Posterior cingulate gyrus (tissue), 11 donors: ENCODE measurements around the gene SEMA3F.

Experiments
- DNase-seq, 10 donors: peaks; one replicate each; pipeline versions ENCODE4 v3.0.0 to v3.0.0-alpha.2; 2020 to 2021; ENCODE audit warnings: mixed read lengths in 3 of 10
- intact Hi-C: fragments of 100-400 bp; cut with DNase I; formaldehyde crosslinking; loops from one replicate; pipeline ENCODE4 v1.15.1; 2023

Gene SEMA3F

DNA sequence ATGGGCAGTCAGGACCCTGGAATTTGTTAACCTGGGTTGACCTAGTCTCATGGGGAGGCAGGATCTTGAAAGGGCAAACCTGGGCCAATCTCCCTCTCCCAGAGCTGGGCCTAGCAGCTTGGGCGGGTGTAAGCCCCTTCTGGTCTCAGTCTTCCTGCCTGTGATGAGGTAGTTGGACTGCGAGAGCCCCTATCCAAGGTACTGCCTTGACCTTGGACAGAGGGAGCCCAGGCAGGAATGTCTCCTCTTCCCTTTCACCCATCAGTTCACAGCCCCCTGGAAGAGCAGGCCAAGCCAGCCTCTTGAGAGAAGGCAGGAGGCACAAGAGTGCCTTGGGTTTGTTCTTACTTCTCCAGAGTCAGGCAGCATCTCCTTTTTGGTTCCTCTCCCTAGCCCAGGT lies 24.7 kb upstream of the SEMA3F start:
- intact Hi-C loops = no loop called here

DNA sequence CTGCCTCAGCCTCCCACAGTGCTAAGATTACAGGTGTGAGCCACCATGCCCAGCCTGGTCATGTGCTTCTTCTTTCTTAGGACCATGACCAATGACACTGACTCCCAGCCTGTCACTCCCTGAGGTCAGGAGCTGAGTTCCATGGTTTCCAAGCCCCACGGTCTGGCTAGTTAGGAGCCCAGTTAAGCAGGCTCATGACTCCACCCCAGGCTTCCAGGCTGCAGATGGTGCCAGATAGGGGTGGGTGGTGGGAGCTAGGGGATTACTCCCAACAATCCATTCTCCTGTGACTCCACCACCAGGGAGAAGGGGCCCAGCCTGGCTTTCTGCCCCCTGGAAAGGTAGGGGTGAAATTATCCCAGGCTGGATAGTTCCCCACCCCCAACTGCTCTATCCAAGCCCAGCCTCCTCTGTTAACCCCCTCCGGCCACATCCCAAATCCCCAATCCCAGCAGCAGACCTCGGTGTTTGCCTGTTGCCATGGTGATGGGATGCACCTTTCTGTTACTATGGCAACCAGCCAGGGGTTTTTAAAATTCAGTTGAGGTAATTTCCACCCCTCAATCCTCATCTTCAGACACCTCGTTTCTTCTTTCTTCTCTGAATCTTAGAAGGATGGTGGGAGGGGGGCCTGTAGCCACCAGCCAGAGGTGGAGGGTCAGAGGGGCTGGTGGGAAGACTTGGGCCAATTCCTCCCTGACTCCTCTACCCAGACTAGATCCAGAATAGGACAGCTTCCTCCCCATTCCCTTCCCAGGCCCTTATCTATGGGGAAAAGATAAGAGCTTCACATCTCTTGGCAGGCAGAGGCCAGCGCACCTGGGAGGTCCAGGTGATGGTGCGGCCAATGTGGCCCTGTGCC lies 22.5 kb upstream of the SEMA3F start:
- no peak for DNase-seq
- intact Hi-C loops = no loop called here

More for the DNA sequence above, 24.7 kb upstream of the SEMA3F start:
- no peak for DNase-seq

DNA sequence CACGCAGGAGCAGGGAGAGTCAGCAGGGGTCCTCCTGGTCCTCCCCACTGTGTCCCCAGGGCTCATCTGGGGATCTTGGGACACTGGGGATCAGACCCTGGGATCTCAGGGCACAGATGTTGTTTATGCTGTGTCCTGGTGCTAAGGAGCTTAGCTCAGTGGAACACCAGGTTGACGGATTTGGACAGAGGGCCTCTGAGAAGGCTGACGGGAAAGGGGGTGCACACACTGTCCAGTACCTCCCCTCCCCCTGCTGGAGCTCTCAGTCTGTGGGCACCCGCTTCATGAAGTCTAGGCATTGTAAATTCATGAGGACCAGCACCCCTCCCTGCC lies 21.9 kb upstream of the SEMA3F start:
- intact Hi-C loops = no loop called here
- no peak for DNase-seq

DNA sequence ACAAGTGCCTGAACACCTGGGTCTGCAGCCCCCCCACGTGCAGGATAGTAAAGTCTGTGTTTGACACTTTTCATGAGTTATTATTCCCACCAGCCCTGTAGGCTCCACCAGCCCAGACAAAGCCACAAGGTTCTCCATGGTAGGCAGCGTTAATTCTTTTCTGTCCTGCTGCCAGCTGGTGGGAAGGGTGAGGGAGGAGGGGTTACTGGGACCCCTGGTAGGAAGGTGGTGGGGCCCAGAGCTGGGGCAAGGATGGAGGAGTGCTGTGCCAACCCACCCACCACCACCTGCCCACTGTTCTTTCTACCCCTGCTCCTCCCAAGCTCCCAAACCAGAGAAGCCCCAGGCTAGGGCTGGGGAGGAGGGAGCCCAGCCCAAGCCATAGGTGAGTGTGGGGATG lies 20.8 kb upstream of the SEMA3F start:
- no peak for DNase-seq
- intact Hi-C loops = no loop called here

DNA sequence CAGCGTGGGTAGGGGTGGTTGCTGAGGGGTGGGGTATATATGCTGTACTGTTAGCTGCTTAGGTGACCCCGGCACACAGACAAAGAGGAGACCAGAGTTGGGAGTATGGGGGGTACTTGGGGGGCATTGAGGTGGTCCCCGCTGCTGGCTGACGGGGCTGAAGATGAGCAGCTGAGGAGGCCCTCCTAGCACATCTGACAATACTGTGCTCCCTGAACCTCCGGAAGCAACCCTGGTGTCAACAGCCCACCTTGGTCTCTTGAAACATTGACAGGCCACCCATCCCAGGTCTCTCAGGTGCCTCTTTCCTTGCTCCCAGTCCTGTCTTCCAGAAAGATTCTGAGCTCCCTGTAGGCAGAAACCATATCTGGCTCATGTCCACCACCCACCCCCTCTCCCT lies 19.2 kb upstream of the SEMA3F start:
- no peak for DNase-seq
- intact Hi-C loops = no loop called here

DNA sequence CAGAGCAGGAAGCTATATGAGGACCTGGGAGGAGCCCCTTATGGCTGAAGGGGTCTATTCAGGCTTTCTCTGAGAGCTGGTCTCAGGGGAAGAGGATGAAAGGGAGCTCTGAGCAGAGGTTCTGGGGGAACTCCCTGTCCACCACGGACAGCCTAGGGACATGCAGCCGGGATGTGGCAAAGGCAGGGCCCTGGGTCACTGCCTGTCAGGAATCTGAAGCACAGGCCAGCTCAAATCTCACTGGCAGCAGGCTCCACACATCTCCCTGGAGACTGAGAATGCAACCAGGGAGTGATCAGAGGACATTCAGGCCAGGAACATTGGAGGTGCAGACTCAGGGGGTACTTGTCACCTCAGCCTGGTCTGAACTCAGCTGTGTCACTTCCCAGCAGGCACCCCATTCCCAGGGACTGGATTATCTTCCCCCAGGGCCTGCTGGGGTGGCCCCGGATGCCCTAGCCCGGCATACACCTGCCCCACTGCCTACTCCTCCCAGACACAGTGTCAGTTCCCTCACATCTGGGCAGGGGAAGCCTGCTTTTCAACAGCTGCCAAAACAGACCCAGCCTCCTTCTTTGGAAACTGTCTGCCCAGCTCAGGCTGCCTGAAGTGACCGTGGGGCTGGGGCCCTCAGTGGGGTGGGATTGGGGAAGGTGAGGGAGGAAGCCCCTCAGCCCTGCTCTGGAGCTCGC lies 18.3 kb upstream of the SEMA3F start:
- intact Hi-C loops = no loop called here
- no peak for DNase-seq

DNA sequence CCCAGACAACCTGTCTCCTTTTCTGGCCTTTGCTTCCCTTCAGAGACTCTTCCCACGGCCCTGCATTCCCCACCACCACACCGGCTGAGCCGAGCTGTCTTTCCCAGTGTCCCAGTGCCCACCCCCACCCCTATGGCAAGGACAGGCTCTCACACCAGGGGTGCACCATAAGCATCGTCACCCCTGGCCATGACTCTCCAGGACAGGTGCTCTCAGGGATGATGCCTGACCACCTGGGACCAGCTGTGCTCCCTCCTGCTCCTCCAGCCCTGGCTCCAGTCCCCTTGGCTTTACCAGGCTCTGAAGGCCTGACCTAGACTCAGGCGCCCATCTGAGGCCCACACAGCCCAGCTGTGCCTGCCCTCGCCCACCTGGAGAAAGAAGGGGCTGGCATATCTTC lies 17.6 kb upstream of the SEMA3F start:
- intact Hi-C loops = no loop called here
- no peak for DNase-seq

DNA sequence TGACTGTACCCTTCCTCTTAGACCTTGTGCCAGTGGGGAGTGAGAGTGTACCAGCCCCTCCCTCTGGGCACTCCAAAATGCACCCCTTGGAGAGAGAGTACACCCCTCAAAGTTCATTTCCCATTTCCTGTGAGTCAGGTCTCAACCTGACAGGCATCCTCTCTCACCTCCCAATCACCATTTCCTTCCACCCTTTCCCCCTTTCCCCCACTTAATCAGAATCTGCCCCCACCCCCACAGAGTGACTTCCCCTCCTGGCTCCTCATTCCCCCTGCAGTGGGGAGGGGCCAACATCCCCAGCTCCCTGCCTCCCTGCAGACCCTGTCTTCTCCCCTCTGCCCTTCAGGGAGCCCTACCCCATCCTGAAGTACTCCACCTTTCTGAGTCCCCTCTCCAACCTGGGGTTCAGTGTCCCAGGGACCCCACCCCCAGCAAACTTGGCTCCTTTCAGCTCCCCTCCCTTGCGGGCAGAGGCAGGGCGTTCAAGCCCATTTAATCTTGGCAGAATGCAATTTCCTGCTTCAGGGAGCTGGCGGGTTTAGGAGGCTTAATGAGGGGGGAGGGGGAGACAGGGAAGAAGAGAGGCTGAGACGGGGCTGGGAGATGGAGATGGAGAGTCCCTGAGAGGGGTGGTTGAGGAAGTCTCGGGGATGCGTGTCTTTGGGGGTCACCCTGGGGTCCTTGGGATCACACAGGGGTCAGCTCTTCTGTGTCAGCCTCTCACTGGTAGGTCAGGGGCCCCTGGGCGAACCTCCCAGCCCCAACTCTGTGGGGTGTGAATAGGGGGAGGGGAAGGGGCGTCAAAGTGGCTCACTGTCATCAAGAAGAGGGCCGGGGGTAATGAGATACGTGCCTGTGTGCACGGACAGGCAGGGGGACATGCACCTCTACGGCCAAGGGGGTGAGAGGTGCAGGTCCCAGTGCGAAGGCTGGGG lies 16.6 kb upstream of the SEMA3F start:
- no peak for DNase-seq
- intact Hi-C loops = no loop called here

DNA sequence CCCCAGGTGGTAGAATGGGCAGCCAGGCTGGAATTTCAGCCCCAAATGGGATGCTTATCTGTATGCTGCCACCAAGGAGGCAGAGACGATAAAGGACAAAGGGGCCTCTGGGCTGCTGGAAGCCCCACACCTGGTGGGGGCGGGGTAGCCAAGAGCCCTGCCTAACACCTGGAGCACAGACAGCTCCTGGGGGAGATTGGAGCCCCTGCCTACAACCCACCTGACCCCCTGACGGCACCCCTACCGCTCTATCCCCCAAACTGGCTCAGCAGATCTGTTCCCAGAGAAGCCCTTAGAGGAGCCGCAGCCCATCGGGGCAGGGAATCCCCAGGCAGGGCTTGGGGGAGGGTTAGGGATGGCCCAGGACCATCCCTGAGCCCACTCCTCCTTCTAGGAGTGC lies 15.8 kb upstream of the SEMA3F start:
- no peak for DNase-seq
- intact Hi-C loops = no loop called here

DNA sequence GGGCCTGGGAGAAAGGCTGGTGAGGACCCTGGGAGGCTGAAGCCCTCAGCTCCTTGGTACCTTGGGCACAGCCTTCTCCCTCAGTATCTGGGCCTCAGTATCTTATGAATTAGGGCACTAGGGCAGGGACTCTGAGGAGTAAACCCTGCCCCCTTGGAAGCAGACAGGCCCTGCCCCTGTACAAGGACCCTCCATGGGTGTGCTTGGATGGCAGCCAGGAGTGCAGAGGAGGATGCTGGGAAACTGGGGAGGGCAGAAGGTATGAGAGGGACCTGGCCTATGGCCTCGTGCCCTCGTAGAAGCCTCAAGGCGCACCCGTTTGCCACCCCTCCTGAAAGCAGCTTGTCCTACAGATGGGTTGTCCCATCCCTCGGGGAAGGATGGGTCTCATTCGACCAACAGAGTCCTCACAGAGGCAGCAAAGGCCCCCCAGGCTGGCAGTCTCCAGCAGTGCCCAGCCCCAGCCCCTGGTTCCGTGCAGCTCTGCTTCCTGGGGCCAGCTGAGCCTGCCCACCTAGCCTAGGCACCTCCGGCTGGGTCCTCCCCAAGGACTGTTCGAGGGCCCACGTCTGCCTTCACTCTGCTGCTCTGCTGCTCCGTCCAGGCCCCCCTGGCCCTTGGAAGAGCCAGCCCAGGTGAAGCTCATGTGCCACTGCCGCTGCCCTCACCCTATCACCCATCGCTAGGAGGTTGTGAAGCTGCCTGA lies 15.3 kb upstream of the SEMA3F start:
- intact Hi-C loops = no loop called here

DNA sequence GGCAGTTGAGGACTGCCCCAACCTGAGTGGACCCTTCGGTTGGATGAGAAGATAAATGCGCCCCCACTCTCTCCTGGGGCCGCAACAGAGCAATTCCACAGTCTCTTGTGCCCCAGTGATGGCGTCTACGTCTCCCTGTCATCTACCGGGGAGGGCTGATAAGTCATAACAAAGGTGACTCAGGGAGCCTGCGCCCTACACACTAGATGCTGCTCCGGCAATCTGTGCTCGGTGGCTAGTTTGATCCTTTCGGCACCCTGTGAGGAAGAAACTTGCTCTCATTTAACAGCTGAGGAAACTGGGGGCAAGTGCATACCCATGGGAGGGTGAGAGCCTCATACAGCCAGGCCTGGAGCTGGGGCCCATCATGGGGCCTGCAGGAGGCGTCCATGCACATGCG lies 14.1 kb upstream of the SEMA3F start:
- intact Hi-C loops = no loop called here

More for the DNA sequence above, 15.3 kb upstream of the SEMA3F start:
- no peak for DNase-seq

DNA sequence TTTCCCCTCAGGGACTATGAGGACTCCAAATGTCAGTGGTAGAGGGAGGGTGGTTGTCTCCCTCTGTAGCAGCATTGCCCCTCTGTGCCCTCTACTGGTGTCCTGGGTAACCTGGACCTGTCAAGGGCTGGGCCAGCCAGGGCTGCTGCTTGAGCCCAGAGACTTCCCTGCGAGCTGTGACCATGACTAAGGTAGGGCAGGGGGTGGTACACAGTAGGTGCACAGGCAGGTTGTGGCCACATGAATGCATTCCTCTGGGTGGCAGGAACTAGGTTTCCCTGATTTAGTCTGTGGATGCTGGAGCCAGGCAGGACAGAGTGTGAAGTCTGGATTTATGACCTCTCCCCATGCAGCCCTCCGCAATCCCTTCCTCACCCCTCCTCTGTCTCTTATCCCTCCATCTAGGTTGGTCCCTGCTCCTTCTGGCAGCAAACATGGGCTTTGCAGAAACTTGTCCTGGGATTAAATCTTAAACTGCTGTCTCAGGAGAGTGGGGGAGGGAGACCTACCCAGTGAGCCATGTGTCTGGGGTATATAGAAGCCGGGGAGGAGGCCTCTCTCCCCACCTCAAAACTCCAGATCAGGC lies 8.7 kb upstream of the SEMA3F start:
- intact Hi-C loops = no loop called here
- no peak for DNase-seq

More for the DNA sequence above, 14.1 kb upstream of the SEMA3F start:
- DNase-seq = no peak

DNA sequence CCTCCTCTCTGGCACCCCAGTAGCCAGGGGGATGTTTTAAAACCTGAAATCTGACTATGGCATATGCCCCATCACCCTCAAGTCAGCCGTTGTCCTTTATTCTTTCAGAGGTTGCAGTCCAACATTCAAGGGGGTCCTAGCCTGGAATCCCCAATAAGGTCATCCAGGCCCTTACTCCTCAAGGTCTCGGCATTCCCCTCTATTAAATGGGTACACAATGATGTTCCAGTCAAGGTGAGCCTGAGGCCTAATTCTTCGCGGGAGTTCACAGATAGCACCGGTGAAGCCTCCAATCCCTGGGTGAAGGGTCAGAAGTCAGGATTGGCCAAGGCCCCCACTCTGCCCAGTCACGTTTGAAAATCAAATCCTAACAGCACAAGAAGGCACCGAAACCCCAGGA lies 8.1 kb upstream of the SEMA3F start:
- no peak for DNase-seq
- intact Hi-C loops = no loop called here

DNA sequence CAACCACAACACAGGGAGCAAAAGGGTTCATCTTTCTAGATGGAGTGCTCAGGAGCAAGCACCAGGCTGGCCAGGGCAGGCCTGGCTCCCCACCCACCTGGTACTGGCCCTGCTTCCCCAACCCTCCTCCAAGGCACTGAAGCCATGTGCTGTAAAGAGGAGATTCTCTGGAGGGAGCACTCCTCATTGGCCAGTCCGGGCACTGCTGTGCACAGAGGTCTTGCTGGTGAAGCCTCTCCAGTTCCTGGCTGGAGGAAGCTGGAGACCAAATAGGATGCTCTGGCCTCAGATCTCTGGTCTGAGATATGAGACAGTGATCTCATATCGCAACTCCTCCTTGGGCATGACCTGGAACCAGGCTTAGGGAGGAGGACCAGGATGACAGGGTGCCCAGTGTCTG lies 7.7 kb upstream of the SEMA3F start:
- intact Hi-C loops = no loop called here
- DNase-seq = no peak

DNA sequence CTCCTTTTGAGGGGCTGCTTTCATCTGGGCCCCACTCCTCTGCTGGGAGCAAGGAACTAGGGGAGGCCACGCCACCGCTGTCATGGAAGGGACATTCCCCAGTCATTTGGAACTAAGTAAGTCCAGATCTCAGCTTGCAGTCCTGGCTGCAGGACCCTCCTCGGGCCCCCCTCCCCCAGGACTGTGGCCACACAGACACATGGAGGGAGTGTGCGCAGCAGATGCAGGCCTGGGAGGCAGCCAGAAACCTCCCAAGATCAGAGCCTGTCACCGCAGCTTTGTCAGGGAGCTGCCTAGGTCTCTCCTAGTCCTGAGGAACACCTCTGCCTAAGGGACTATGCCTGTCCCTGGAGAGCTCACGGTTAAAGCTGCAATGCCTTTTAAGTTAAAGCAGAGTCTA lies 7.3 kb upstream of the SEMA3F start:
- no peak for DNase-seq
- intact Hi-C loops = no loop called here

DNA sequence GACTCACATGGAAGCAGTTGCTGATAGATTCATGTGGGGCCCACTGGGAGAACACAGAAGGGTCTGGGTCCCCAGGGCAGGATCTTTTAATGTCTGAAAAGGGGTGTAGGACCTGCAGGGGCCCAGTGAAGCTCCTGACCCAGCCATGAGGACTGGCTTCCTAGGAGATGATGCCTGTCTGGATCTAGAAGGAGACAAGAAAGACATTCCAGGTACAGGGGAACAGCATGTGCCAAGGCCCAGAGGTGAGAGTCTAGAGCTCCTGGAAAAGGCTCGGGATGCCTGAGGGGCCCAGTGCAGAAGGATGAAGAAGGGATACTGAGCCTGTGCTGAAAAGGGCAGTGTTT lies 4.7 kb upstream of the SEMA3F start:
- DNase-seq = no peak
- intact Hi-C loops = no loop called here

DNA sequence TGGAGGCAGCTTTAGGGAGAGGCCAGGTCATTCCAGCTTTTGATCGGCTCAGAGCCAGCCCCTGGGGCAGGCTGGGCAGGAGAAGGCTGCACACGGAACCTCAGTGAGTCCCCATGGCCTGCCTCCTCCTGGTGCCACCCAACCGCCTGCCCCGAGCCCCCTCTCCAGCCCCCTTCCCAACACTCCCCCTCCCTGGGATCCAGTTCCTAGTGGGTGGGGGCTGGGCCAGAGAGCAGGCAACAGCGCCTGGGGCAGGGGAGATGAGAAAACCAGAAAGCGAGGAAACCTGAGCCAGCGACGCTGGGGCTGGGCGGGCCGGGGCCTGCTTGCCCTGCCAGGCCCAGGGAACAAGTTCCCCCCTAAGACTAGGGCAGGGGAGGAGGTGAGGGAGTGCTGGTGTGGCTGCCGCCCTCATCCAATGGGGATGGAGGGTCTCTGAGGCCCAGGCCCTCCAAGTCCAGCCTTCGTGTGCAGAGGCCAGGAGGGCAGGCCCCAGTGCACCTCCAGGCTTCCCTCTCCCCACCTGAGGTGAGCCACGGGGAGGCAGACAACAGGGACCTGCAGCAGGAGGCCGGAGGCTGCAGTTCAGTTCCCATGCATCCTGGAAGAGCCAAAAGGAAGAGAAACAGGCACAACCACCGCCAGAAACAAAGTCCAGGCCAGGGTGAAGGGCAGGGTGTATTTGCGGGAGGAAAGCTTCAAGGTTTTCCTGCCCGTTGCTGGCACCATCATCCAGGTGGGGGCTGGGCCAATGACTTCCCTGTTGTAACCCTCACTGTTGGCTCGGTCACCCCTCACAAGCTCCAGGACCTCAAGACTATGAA lies 4.0 kb upstream of the SEMA3F start:
- DNase-seq = no peak
- intact Hi-C loops = no loop called here

DNA sequence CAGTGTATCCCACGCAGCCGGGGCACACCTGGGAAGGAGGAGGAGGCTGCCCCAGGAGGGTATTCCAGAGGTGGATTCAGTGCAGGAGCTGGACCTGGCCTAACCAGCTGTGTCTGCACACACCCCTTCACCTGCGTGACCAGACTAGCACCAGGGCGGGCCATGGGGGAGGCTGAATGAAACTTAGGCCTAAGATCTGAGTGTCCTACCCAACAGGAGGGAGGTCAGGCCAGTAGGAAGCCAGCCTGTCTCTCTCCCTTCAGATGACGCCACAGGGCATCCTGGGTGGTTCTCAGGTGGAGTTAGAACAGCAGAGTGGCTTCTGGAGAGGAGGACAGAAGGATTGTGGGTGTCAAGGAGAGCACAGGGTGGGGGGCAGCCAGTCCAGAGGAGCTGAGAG lies 3.4 kb upstream of the SEMA3F start:
- no peak for DNase-seq
- intact Hi-C loops = no loop called here

DNA sequence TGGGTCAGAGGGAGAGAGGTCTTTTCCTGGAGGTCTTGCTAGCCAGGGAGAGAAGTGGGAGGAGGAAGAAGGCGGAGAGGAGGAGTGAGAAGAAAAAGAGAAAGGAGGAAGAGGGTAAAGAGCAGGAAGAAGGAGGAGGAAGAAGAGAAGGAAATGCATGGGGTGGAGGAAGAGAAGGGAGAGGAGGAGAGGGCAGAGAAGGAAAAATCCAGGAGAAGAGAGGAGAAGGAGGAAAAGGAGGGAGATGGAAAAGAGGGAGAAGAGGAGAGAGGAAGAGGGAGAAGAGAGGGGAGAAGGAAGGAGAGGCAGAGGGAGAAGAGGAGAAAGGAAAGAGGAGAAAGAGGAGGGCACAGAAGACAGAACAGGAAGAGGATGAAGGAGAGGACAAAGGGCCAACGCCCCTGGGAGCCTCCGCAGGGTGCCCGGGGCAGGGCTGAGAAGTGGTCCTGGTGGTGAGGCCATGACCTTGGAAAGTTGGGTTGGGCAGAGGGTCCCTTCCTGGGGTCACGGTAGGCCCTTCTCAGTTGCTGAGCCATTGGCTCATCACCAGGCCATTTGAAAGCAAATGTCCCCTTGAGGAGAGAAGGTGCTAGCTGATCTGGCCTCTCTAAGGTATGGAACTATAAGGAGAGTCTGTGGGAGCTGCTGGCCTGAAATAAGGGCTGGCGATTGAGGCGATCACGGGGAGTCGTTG lies 1.2 kb upstream of the SEMA3F start:
- intact Hi-C loops = no loop called here
- DNase-seq = no peak
